HG03457 (cell line): ENCODE data around the gene CHCHD6.

Experiments used
- ATAC-seq: cut with Tn5 transposase; IDR thresholded peaks from one replicate; pipeline ENCODE4 v1.9.1; 2021; ENCODE audit warnings: moderate number of reproducible peaks; ENCODE audit not compliant: unreplicated experiment

The CHCHD6 gene

DNA sequence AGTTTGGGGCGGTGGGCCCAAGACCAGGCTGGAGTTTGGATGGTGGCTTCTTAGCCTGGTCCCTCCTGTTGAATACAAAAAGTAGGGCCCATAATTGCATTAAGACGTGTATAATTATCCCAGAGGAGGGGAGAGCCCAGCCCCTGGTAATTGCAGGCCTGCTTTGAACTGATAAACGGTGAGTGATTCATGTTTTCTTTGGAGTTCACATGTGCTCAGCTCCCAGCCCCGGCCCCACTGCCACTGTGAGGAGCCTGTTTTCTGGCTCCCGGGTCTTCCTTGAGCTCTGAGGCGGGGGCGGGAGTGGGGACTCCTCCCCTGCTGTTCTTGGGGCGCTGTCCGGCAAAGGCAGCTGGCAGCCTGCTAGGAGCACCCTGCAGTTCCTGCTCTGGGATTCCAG is 282.0 kb downstream of the CHCHD6 start:
- no peak for ATAC-seq

GRCh38 chr3:126987129-126987528 is 283.1 kb downstream of the CHCHD6 start:
- no peak for ATAC-seq

DNA sequence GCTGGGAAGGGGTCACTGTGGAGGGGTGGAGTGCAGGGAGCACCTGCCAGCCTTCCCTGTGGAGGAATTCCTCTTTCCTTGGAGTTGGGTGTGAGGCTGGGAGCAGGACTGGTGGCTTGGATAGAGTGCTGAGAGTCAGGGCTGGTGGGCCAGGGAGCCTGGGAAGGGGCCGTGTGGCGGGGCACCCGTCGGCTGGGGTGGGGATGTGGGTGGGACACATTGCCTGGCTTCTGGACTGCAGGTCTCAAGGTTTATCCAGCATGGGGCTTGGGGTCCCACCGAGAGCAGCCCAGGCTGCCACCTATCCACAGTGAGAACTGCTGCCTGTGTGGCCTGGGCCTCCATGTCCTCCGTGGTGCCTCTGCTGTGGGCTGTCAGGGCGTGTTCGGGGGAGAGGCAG is 283.6 kb downstream of the CHCHD6 start:
- ATAC-seq = no peak

DNA sequence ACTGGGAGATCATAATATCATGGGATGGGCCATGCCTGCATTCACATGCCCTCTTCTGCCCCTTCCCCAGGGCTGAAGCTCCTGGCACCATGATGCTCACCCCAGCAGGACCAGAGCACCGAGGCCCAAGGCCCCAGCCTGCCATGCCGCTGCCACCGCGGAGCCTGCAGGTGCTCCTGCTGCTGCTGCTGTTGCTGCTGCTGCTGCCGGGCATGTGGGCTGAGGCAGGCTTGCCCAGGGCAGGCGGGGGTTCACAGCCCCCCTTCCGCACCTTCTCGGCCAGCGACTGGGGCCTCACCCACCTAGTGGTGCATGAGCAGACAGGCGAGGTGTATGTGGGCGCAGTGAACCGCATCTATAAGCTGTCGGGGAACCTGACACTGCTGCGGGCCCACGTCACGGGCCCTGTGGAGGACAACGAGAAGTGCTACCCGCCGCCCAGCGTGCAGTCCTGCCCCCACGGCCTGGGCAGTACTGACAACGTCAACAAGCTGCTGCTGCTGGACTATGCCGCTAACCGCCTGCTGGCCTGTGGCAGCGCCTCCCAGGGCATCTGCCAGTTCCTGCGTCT is 284.5 kb downstream of the CHCHD6 start:
- ATAC-seq = no peak

GRCh38 chr3:126989316-126990023 is 285.4 kb downstream of the CHCHD6 start:
- no peak for ATAC-seq

- no peak for ATAC-seq
Measured at GRCh38 chr3:126990024-126990700, 286.1 kb downstream of the CHCHD6 start.

- no peak for ATAC-seq
Measured at GRCh38 chr3:126990890-126991289, 286.9 kb downstream of the CHCHD6 start.

DNA sequence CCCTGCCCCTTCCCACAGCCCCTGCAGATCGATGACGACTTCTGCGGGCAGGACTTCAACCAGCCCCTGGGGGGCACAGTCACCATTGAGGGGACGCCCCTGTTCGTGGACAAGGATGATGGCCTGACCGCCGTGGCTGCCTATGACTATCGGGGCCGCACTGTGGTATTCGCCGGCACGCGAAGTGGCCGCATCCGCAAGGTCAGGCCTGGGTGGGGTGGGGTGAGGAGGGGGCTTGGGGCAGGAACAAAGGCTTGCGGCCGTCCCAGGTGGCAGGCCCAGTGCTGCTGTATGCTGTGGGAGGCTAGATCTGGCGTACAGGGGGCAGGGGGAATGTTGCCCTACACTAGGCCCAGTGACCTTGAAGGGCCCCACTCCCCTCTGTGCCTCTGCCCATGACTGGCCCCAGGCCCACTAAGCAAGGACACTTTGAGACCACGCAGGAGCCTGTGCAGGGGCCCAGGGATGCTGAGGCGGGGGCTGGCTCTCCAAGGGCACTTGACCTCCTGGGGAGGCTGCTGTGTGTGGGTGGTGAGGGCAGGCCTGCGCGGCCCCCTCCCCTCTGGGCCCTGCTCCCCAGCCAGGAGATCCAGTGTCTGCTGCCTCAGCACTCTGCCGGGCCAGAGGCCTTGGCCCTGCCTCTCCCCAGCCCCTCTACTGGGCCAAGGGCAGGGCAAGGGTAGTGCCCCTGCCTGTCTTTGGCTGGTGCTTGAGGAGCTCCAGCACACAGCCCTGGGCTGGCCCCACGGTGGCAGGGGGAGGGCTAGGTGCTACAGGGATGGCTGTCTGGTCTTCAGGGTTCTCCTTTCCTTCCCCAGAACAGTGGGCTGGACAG is 287.5 kb downstream of the CHCHD6 start:
- no peak for ATAC-seq

DNA sequence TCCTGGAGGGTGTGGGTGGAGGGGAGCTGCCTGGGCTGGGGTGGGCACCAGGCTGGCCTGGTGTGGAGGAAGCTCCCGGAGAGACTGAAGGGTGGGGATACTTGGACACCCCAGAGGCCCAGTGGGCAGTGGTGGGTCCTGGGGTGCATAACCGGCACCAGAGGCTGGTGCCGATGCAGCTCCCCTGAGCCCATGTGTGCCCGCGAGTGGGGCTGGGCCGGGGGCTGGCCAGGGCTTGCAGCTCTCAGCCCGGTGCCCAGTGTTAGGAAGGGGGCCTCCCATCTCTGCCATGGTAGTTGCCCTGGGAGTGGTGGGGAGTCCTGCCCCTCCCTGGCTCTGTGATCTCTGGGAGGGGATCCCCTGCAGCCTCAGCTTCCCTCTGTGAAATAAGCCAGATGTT is 288.2 kb downstream of the CHCHD6 start:
- ATAC-seq = no peak

- ATAC-seq = no peak
Measured at GRCh38 chr3:126992776-126993175, 288.7 kb downstream of the CHCHD6 start.

DNA sequence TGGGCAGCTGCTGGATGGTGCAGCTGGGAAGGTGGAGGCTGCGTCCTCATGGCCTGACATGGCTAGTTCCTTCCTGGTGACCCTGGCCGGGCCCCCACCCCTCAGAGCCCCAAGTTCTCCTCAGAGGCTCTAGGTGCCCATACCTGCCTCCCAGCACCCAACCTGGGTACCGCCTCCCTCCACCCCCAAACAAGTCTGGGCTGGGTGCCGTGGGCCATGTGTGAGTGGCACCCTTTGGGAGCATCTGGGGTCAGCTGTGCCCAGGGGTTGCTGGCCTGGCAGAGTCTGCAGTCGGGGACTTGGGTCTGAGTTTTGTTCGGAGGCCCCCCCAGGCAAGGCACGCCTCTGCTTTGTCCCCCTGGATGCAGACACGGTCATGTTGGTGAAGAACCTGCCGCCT is 289.4 kb downstream of the CHCHD6 start:
- no peak for ATAC-seq

DNA sequence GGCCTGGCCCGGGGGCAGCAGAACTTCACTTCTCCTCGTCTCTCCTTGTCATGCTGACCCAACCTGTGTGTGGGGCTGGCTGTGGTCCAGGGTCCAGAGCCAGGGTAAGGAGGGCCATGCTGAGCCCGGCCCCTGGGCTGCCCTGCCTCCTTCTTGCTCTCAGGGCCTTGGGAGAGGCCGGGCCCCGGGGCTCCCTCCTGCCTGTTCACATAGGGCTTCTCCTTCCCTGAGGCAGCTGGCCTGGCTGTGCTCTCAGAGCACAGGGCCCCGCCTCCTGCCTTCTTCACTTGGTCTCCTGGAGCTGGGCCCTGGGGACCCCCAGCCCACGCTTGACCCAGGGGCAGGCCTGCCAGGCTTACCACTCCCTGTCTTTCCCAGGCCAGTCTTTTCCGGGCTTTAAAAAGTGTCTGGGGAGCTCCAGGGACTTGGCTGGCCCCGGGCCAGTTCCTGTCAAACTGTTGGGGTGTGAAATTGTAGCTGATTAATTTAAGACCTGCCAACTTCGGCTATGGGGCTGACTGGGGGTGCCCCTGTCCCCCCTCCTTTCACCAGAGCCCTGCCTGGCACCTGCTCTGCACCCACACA is 290.7 kb downstream of the CHCHD6 start:
- ATAC-seq = no peak

GRCh38 chr3:126995254-126995780 is 291.3 kb downstream of the CHCHD6 start:
- no peak for ATAC-seq

DNA sequence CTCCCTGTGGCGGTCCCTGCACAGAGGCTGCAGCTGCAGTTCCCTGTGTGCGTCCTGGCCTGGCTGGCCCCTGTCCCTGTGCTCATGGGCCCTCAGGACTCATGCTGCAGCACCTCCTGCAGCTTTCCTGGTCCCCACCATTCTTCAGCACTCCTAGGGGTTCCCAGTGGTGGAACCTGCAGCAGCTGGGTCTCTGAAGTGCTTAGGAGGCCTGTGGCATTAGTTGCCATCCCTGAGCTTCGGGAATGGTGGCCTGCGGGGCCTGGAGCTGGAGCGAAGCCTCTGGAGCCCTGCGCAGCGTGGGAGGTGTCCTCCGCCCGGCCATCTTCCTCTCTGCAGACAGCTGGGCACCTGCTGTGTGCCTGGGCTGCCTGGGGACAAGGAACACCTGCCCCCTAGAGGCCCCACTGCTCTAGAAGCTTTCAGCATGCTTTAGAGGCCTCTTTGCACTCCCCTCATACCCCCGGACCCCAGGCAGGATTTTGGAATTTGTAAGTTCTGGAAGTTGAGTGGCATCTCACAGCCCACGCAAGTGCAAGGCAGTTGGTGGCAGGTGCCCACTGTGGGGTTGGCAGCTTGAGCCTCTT is 292.0 kb downstream of the CHCHD6 start:
- no peak for ATAC-seq

GRCh38 chr3:126996905-126997304 is 292.9 kb downstream of the CHCHD6 start:
- ATAC-seq = no peak

DNA sequence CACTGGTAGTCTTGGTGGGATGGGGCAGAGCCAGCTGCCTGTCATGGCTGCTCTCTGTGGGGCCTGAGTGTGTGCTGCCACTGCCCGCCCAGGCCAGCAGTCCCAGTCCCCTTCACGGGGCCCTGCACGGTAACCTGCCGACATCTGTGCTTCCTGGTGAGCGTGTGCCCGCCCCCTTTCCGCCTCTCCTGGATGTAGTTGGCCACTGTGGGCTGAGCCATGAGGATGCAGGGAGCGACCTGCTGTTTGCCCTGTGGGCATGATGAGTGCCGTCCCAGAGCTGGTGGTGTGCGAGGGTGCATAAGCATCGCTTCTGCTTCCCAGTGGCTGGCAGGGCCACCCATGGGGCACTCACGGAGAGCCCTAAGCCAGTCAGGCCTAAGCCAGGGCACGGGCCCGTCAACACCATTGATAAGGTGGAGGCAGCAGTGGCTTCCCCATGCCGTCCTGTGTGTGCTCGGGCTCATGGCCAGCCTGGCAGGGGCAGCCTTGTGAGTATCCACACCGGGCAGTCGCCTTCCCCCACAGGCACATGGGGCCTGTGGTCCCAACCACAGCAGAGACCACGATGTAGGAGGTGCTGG is 293.5 kb downstream of the CHCHD6 start:
- no peak for ATAC-seq

DNA sequence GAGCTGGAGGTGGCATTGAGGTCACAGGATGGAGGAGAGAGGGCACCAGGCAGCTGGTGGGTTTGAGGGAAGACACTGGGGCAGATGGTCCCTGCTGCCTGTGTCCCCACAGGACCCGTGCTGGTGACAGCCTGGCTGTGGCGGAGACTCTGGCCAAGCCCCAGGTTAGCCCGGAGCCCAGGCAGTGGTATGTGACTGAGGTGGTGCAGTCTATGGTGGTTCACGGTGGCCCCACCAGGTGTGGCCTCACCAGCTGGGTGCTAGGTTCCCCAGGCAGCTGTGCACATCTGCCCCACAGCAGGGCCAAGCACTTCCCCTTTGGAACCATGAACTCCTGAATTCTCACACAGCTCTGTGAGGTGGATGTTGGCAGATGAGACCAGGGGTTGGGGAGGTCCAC is 294.3 kb downstream of the CHCHD6 start:
- ATAC-seq = no peak

- no peak for ATAC-seq
Measured at GRCh38 chr3:126998728-126999127, 294.7 kb downstream of the CHCHD6 start.

- ATAC-seq = no peak
Measured at GRCh38 chr3:126999383-126999782, 295.3 kb downstream of the CHCHD6 start.

DNA sequence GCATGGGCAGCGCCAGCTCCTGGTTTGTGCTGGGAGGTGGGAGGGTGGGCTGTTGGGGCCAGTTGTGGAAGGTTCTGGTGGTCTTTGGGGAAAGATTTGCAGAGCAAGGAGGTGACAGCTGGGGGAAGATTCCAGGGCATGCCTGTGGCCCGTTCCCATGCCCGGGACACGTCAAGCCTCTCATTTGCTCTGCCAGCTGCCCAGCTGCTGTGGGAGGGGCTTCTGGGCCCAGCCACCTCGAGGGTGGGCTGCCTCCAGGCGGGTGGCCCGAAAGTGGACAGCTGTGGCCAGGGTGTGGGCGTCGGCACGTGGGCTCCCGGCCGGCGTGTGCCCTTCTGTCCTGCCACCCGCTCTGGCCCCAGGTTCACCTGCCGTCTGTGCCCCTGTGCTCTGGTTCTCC is 296.1 kb downstream of the CHCHD6 start:
- no peak for ATAC-seq
